Activated naive CD4-positive, alpha-beta T cell treated with anti-CD3 and anti-CD28 coated beads, Interleukin-2, amount 50 U/mL, for 72 hours (primary cell): ENCODE data around the gene SFXN5. TPM values are rescaled to one million over a fixed set of nuclear protein-coding genes. Genes with fewer than 3 reads are reported as not detected.

Experiments used
- ATAC-seq, 2 donors: fragments of 150-1000 bp; cut with Tn5 transposase; 2 replicates each; pipeline ENCODE4 v1.10.0; 2021; ENCODE audit warnings: mild to moderate bottlenecking in 2 of 2, moderate library complexity in 2 of 2
- DNase-seq, 2 donors: peaks; one replicate each; pipeline ENCODE4 v3.0.0; 2021 to 2022; ENCODE audit warnings: low spot score in 2 of 2
- H3K27ac Mint-ChIP-seq, 2 donors: one replicate each; pipeline ENCODE4 v1.8.0; 2022; ENCODE audit warnings: mild to moderate bottlenecking in 2 of 2, mixed read lengths in 2 of 2
- H3K36me3 Mint-ChIP-seq, 2 donors: one replicate each; pipeline ENCODE4 v1.8.0; 2022; ENCODE audit warnings: mixed read lengths in 2 of 2
- H3K9me3 Mint-ChIP-seq, 2 donors: one replicate each; pipeline ENCODE4 v1.8.0; 2022; ENCODE audit warnings: mixed read lengths in 2 of 2
- total RNA-seq, 2 donors: library from RNA; stranded (reverse); gene quantifications; one replicate each; pipeline ENCODE4 v1.2.3, GENCODE V29; 2022

SFXN5 gene
- total RNA-seq, 2 donors from 2014 or later, result 5.2 to 16.0 TPM

- DNase-seq (no peak), ATAC-seq (no peak)
- Mint-ChIP-seq H3K36me3 (no peaks in the 10 kb centered on the region), H3K9me3 (no peaks in the 10 kb centered on the region), H3K27ac (no peak overlapping the region)
Measured at GRCh38 chr2:72926811-72927465, 144.6 kb downstream of the SFXN5 start.

DNA sequence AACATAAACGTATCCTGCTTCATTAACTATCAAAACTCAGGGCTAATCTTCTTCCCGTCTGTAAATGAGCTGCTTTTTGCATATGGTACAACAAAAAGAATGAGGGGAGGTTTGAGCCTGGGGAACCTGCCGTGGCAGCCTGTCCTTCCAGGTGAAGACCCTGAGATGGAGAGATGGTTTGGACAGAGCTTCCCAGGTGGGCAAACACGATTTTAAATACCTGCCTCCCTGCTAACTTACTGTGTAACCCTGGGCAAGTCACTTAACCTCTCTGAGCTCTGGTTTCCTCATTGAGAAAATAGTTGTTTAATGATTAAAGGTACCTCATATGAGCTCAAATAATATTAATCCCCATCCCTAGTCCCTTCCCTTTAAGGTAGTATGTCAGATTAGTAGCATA is 145.1 kb downstream of the SFXN5 start:
- H3K36me3 Mint-ChIP-seq, result no peaks in the 10 kb centered on the region
- no peak overlapping the region for H3K27ac Mint-ChIP-seq
- H3K9me3 Mint-ChIP-seq, result no peaks in the 10 kb centered on the region
- ATAC-seq (no peak), DNase-seq (no peak)

- ATAC-seq, result no peak
- H3K9me3 Mint-ChIP-seq, result no peaks in the 10 kb centered on the region
- DNase-seq, result no peak
- H3K27ac Mint-ChIP-seq, result no peak overlapping the region
- H3K36me3 Mint-ChIP-seq, result no peaks in the 10 kb centered on the region
Measured at GRCh38 chr2:72925328-72925943, 146.1 kb downstream of the SFXN5 start.

GRCh38 chr2:72924353-72925240 is 146.9 kb downstream of the SFXN5 start:
- no peak overlapping the region for H3K27ac Mint-ChIP-seq
- ATAC-seq, result no peak
- DNase-seq, result peak in 1 of 2 donors; percentile 44
- H3K36me3 Mint-ChIP-seq, result no peaks in the 10 kb centered on the region
- no peaks in the 10 kb centered on the region for H3K9me3 Mint-ChIP-seq

DNA sequence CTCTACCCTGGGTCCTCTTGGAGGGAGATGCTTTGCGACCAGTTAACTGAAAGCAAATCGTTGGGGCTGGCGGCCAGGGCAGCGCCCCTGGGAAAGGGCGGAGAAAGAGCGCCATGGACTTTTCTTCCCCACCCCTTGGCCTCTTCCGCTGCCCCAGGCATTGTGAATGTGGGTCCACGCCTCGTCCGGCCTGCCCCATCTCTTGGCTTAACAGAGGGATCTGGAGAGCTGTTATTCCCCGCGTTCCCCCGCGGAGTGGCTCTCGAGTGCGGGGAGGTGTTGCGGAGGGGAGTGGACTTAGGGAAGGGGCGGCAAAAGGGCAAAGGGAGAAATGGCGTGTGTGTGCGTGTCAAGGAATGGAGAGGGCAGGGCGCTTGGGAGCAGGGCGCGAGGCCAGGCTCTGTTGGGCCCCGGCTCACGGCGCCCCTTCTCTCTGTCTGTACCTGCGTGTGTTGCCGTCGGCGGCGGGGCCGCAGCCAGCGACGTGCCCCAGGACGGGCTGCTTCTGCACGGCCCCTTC is 147.6 kb downstream of the SFXN5 start:
- DNase-seq (peak in 1 of 2 donors; percentile 43), ATAC-seq (peak; percentile 17 to 18)
- H3K27ac Mint-ChIP-seq, result no peak overlapping the region
- no peaks in the 10 kb centered on the region for H3K36me3 Mint-ChIP-seq
- no peaks in the 10 kb centered on the region for H3K9me3 Mint-ChIP-seq

- DNase-seq, result no peak
Measured at GRCh38 chr2:72921853-72922252, 149.7 kb downstream of the SFXN5 start.

DNA sequence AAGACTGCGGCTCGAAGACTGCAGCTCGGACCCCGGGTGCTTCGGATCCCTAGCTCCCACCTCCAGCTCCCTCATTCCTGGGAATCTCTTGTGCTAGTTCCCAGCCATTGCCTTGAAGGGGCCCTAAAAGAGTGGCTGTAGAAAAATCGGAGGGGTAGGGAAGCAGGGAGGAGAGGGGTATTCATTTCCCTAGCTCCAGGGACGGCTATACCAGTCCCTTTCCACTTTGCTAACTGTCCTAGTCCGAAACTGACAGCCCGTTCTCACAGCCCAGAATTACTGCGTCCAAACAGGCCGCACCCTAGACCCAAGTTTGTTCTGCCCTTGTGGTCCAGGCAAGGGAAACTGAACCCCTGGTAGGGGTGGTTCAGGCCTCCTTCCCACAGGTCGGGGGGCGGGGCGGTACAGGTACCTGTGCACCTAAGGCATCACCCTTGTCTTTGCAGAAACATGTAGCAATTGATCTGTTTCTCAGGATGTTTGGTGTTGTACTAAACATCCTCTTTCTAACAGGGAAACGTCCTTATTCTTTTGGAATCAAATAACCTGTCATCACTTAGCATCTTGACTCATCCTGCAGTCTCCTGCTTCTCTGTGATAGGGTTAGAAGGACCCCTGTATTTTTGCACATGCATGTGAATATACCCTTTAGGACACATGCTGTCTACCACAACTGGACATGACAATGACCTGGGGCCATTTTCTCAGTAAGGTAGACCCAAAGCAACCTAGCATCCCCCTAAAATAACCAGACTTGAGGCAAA is 150.2 kb downstream of the SFXN5 start:
- Mint-ChIP-seq H3K36me3 (no peaks in the 10 kb centered on the region), H3K27ac (no peak overlapping the region), H3K9me3 (no peaks in the 10 kb centered on the region)
- no peak for ATAC-seq
- no peak for DNase-seq

More at GRCh38 chr2:72921853-72922252, 149.7 kb downstream of the SFXN5 start:
- Mint-ChIP-seq H3K9me3 (no peaks in the 10 kb centered on the region), H3K36me3 (no peaks in the 10 kb centered on the region), H3K27ac (no peak overlapping the region)
- no peak for ATAC-seq

- DNase-seq, result peak; percentile 43 to 47
- H3K36me3 Mint-ChIP-seq, result no peaks in the 10 kb centered on the region
- peak in 1 of 2 donors; percentile 12 for ATAC-seq
- no peak overlapping the region for H3K27ac Mint-ChIP-seq
- no peaks in the 10 kb centered on the region for H3K9me3 Mint-ChIP-seq
Measured at GRCh38 chr2:72920318-72921087, 151.0 kb downstream of the SFXN5 start.

GRCh38 chr2:72919414-72920317 is 151.8 kb downstream of the SFXN5 start:
- DNase-seq (no peak), ATAC-seq (no peak)
- Mint-ChIP-seq H3K9me3 (no peaks in the 10 kb centered on the region), H3K36me3 (no peaks in the 10 kb centered on the region), H3K27ac (peak overlapping the region in 1 of 2 donors; percentile 29)

- ATAC-seq (no peak), DNase-seq (peak in 1 of 2 donors; percentile 44)
- H3K27ac Mint-ChIP-seq, result no peak overlapping the region
- H3K36me3 Mint-ChIP-seq, result peaks cover 0 to 6% of the 10 kb centered on the region in 2 donors
- no peaks in the 10 kb centered on the region for H3K9me3 Mint-ChIP-seq
Measured at GRCh38 chr2:72917877-72918553, 153.5 kb downstream of the SFXN5 start.

GRCh38 chr2:72917138-72917876 is 154.2 kb downstream of the SFXN5 start, which contains the start of gene EMX1:
TSS of gene EMX1 (plus strand) at chr2:72917519. CDS start at chr2:72917853, 334 bp downstream.
- H3K27ac Mint-ChIP-seq, result no peak within 1 kb of the TSS
- peaks cover 0 to 6% of the 10 kb centered on the region in 2 donors for H3K36me3 Mint-ChIP-seq
- ATAC-seq (peak; percentile 28 to 69), DNase-seq (peak; percentile 52 to 55)
- H3K9me3 Mint-ChIP-seq, result no peaks in the 10 kb centered on the region

GRCh38 chr2:72916743-72917137 is 154.8 kb downstream of the SFXN5 start:
- ATAC-seq (no peak), DNase-seq (peak in 1 of 2 donors; percentile 47)
- Mint-ChIP-seq H3K9me3 (no peaks in the 10 kb centered on the region), H3K36me3 (peaks cover 0 to 6% of the 10 kb centered on the region in 2 donors), H3K27ac (no peak overlapping the region)

DNA sequence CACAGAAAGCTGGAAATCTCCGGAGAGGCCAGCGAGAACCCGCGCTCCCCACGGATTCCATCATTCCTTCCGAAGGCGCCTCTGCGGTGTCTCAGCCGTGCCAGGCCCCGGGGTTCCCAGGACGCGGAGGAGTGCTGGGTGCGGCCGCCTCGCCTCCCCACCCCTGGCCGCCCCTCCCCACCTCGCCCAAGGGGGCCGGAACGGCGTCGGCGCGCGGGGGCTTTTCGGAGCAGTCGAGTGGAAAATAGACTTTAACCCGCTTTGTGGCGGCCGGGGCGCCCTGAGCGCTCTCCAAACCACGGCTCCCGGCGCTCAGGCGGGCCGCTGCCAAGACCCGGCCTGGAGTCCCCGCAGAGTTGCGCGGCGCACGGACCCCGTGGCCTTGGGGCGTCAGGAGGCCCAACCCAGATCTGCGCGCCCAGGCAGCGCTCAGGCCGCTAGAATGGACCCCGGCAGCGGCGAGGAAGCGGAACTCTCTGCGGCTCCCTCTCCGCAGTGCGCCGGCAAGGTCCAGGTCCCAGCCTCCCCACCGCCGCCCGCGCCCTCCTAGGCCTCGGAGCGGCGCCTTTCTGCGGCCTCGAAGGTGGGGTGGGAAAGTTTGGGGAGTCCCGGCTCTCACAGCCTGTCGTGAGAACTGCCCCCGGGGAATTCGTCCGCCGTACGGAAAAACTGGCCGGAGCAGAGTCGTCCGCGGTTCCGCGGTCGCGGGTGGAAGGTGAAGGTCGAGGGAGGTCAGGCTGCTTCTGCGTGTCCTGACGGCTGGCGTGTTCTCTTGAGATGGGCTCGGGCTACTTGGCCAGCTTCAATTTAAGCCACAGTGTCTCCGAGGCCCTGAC is 155.4 kb downstream of the SFXN5 start:
- ATAC-seq, result peak; percentile 38 to 68
- H3K27ac Mint-ChIP-seq, result no peak overlapping the region

More for the DNA sequence above, 155.4 kb downstream of the SFXN5 start:
- peak; percentile 52 to 62 for DNase-seq
- Mint-ChIP-seq H3K9me3 (no peaks in the 10 kb centered on the region), H3K36me3 (peaks cover 0 to 6% of the 10 kb centered on the region in 2 donors)
